Erythroblast (primary cell): ENCODE data around the gene ZBTB43.

Source experiments
- GATA1 ChIP-seq: IDR thresholded peaks from 2 replicates; pipeline ENCODE4 v1.6.1; 2011; ENCODE audit warnings: low read depth, mild to moderate bottlenecking, control low read depth, low read length, moderate library complexity
- POLR2A ChIP-seq: IDR thresholded peaks from 2 replicates; pipeline ENCODE4 v1.6.1; 2011; ENCODE audit warnings: mild to moderate bottlenecking, low read length

DNA sequence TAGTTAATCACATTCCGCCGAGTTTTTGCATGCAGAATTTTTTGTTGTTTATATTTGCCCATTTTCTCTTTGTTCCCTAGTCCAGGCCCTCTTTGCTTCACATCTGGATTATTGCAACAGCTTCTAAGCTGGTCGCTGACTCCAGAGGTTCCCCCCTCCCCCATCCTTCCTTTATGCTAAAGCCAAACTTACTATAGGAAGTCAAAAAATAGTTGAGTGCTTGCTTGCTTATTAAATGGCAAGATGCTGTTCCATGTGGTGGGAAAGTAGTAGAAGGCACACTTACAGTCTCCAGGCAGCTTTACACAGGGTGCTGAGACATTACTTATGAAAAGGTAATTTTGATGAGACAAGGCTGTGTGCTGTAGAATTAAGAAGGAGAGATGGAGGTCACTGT lies 56.9 kb downstream of the ZBTB43 start:
- TF ChIP-seq POLR2A: no peak
- no peak for TF ChIP-seq GATA1
